IMR-90 (cell line): Measurements from ENCODE around the gene MCFD2. TPM values are rescaled to one million over a fixed set of nuclear protein-coding genes. Genes with fewer than 3 reads are reported as not detected.

Experiments used
- ATAC-seq: fragments of 200-7000 bp; cut with Tn5 transposase; 2 replicates; pipeline ENCODE4 v1.9.1; 2020; ENCODE audit warnings: low read depth, mild to moderate bottlenecking, moderate library complexity
- BruUV-seq: library from RNA; stranded (reverse); fragments of 400-500 nt; replicated peaks from 2 replicates; lab custom pipeline; 2021; lab: Mats Ljungman, UMichigan
- CTCF ChIA-PET: fragments of 300-600 bp; formaldehyde crosslinking; extraction: SDS; loops from one replicate; lab custom pipeline; 2021; ENCODE audit warnings: antibody characterized with exemption; lab: Yijun Ruan, JAX
- POLR2A ChIA-PET: fragments of 300-600 bp; sonication (Branson Sonifier 250); formaldehyde crosslinking; loops from one replicate; lab custom pipeline; 2022; ENCODE audit warnings: antibody characterized with exemption; ENCODE audit not compliant: unreplicated experiment; lab: Charles Lee
- DNase-seq: peaks from one replicate; pipeline ENCODE4 v3.0.0; 2013
- H2AFZ ChIP-seq: replicated peaks from 2 replicates; pipeline ENCODE3; 2013; ENCODE audit warnings: low read length, mild to moderate bottlenecking; ENCODE audit not compliant: poor library complexity
- H2AK5ac ChIP-seq: 2 replicates; pipeline ENCODE4 v1.6.1; 2013; ENCODE audit warnings: low read depth, low read length, inconsistent platforms
- H2AK9ac ChIP-seq: replicated peaks from 2 replicates; pipeline ENCODE3; 2013; ENCODE audit warnings: mild to moderate bottlenecking, low read depth, low read length, moderate library complexity; ENCODE audit not compliant: poor library complexity
- H2BK120ac ChIP-seq: 2 replicates; pipeline ENCODE4 v1.6.1; 2013; ENCODE audit warnings: low read depth, low read length, inconsistent platforms
- H2BK15ac ChIP-seq: 3 replicates; pipeline ENCODE4 v1.6.1; 2013; ENCODE audit warnings: low read depth, low read length, inconsistent platforms
- H2BK20ac ChIP-seq: 2 replicates; pipeline ENCODE4 v1.6.1; 2013; ENCODE audit warnings: low read depth, mild to moderate bottlenecking, inconsistent platforms, low read length, moderate library complexity
- H2BK5ac ChIP-seq: 2 replicates; pipeline ENCODE4 v1.6.1; 2013; ENCODE audit warnings: mild to moderate bottlenecking, low read depth, low read length, inconsistent platforms; ENCODE audit not compliant: poor library complexity, severe bottlenecking
- H3K14ac ChIP-seq: replicated peaks from 2 replicates; pipeline ENCODE4 v1.6.1; 2013; ENCODE audit warnings: low read depth, low read length, inconsistent platforms
- H3K18ac ChIP-seq: 2 replicates; pipeline ENCODE4 v1.6.1; 2013; ENCODE audit warnings: low read depth, low read length, control low read depth
- H3K23ac ChIP-seq: 2 replicates; pipeline ENCODE4 v1.6.1; 2013; ENCODE audit warnings: low read depth, low read length, inconsistent platforms
- H3K27ac ChIP-seq: 2 replicates; pipeline ENCODE4 v1.5.1; 2013; ENCODE audit warnings: mild to moderate bottlenecking, control low read depth, low read length; ENCODE audit not compliant: insufficient read depth
- H3K27me3 ChIP-seq: 2 replicates; pipeline ENCODE4 v1.6.1; 2013; ENCODE audit warnings: low read length; ENCODE audit not compliant: control insufficient read depth, insufficient read depth
- H3K36me3 ChIP-seq: 2 replicates; pipeline ENCODE4 v1.6.1; 2013; ENCODE audit warnings: low read length, mixed read lengths; ENCODE audit not compliant: control insufficient read depth, insufficient read depth
- H3K4ac ChIP-seq: 2 replicates; pipeline ENCODE4 v1.6.1; 2013; ENCODE audit warnings: low read depth, low read length, inconsistent platforms
- H3K4me1 ChIP-seq: 2 replicates; pipeline ENCODE4 v1.6.1; 2013; ENCODE audit warnings: low read length, mixed read lengths; ENCODE audit not compliant: control insufficient read depth, insufficient read depth
- H3K4me2 ChIP-seq: 2 replicates; pipeline ENCODE4 v1.6.1; 2013; ENCODE audit warnings: low read depth, mild to moderate bottlenecking, control low read depth, low read length, moderate library complexity
- H3K4me3 ChIP-seq: 2 replicates; pipeline ENCODE4 v1.5.1; 2013; ENCODE audit warnings: low read depth, mild to moderate bottlenecking, control low read depth, low read length, moderate library complexity; ENCODE audit not compliant: insufficient read depth
- H3K56ac ChIP-seq: 2 replicates; pipeline ENCODE4 v1.6.1; 2013; ENCODE audit warnings: low read length, inconsistent platforms; ENCODE audit not compliant: insufficient read depth; ENCODE audit errors: extremely low read depth
- H3K79me1 ChIP-seq, 2 experiments: 2 replicates each; pipeline ENCODE4 v1.6.1; 2013; ENCODE audit warnings: low read length in 2 of 2, inconsistent platforms in 1 of 2, low read depth in 1 of 2
- H3K9ac ChIP-seq: 2 replicates; pipeline ENCODE4 v1.6.1; 2013; ENCODE audit warnings: low read depth, low read length, control low read depth
- H3K9me1 ChIP-seq: 2 replicates; pipeline ENCODE4 v1.6.1; 2013; ENCODE audit warnings: low read length, inconsistent platforms; ENCODE audit not compliant: insufficient read depth
- H3K9me3 ChIP-seq: 2 replicates; pipeline ENCODE4 v1.6.1; 2013; ENCODE audit warnings: low read length; ENCODE audit not compliant: control insufficient read depth, insufficient read depth
- H4K20me1 ChIP-seq: 2 replicates; pipeline ENCODE4 v1.6.1; 2013; ENCODE audit warnings: low read length, inconsistent platforms; ENCODE audit not compliant: insufficient read depth
- H4K5ac ChIP-seq: 2 replicates; pipeline ENCODE4 v1.6.1; 2013; ENCODE audit warnings: mild to moderate bottlenecking, low read depth, low read length, control low read depth
- H4K8ac ChIP-seq, 2 experiments: 2 replicates each; pipeline ENCODE4 v1.6.1; 2013; ENCODE audit warnings: low read depth in 2 of 2, low read length in 2 of 2, control low read depth in 1 of 2, inconsistent platforms in 1 of 2
- H4K91ac ChIP-seq: 2 replicates; pipeline ENCODE4 v1.6.1; 2013; ENCODE audit warnings: low read depth, low read length, inconsistent platforms; ENCODE audit not compliant: insufficient read depth
- CEBPB ChIP-seq: IDR thresholded peaks from 2 replicates; pipeline ENCODE4 v1.6.1; 2012; ENCODE audit warnings: low read depth, low read length, improper control_type of control experiment
- MAZ ChIP-seq: IDR thresholded peaks from 2 replicates; pipeline ENCODE4 v1.6.1; 2012; ENCODE audit warnings: low read depth, mild to moderate bottlenecking, low read length, improper control_type of control experiment, moderate library complexity, borderline replicate concordance
- MXI1 ChIP-seq: IDR thresholded peaks from 2 replicates; pipeline ENCODE4 v1.6.1; 2012; ENCODE audit warnings: low read depth, mild to moderate bottlenecking, low read length, moderate library complexity, borderline replicate concordance
- NFE2L2 ChIP-seq: fragments of 150-350 bp; IDR thresholded peaks from 2 replicates; pipeline ENCODE4 v1.6.1; 2016; ENCODE audit warnings: low read depth, mild to moderate bottlenecking, low read length
- RAD21 ChIP-seq: IDR thresholded peaks from 2 replicates; pipeline ENCODE4 v1.6.1; 2012; ENCODE audit warnings: low read length, improper control_type of control experiment
- SMC3 ChIP-seq: fragments of 150-350 bp; IDR thresholded peaks from 2 replicates; pipeline ENCODE4 v1.6.1; 2016; ENCODE audit warnings: low read depth, mild to moderate bottlenecking, antibody characterized with exemption, low read length, moderate library complexity
- USF2 ChIP-seq: fragments of 150-350 bp; IDR thresholded peaks from 2 replicates; pipeline ENCODE4 v1.6.1; 2017; ENCODE audit warnings: mild to moderate bottlenecking, antibody characterized with exemption, low read length, low read depth
- WGBS, 2 experiments: methylation state at CpG; one replicate each; pipeline versions ENCODE4 v1.1.5 to v1.1.7; 2013; ENCODE audit warnings: missing lambda C conversion rate in 2 of 2; ENCODE audit not compliant: insufficient read length in 1 of 2; ENCODE audit errors: extremely low coverage in 2 of 2; 5-methylcytosine and 5-hydroxymethylcytosine counted together
- dilution Hi-C: fragments of 300-500 bp; cut with HindIII; formaldehyde crosslinking; loops from one replicate; pipeline ENCODE4 v1.14.3; 2018; ENCODE audit warnings: low sequenced_read_pairs; ENCODE audit not compliant: unreplicated experiment
- in situ Hi-C: fragments of 300-500 bp; cut with MboI; formaldehyde crosslinking; loops from 3 replicates; pipeline ENCODE4 v1.14.3; 2019; ENCODE audit warnings: low sequenced_read_pairs, inconsistent platforms, mixed read lengths
- intact Hi-C: fragments of 100-400 bp; cut with micrococcal nuclease; formaldehyde crosslinking; loops from 2 replicates; pipeline ENCODE4 v1.10.0; 2022
- polyA plus RNA-seq, 3 experiments: library from polyadenylated mRNA; depleted of rRNA; stranded (reverse); fragments of >200 nt; gene quantifications; 2 replicates each; pipeline ENCODE4 v1.2.3, GENCODE V29; 2012; ENCODE audit warnings: low replicate concordance in 1 of 3
- total RNA-seq: library from RNA; depleted of rRNA; stranded (reverse); fragments of >200 nt; gene quantifications from 2 replicates; pipeline ENCODE4 v1.2.3, GENCODE V29; 2012

The MCFD2 gene
- total and polyA plus RNA-seq, 2 of the 4 experiments (the other 2 are of a cell fraction) = 145 to 177 TPM

GRCh38 chr2:46859482-46859881 is 56.1 kb downstream of the MCFD2 start:
- Histone ChIP-seq H2BK120ac (peak overlapping the region; percentile 98), H2AK5ac (peak overlapping the region; percentile 87), H3K9me1 (peaks cover 31% of the 10 kb centered on the region), H3K27me3 (no peaks in the 10 kb centered on the region), H3K4me3 (no peak overlapping the region), H3K18ac (peak overlapping the region; percentile 94), H3K9ac (peak overlapping the region; percentile 78; the same call in 1 of the 2 replicates), H3K27ac (peak overlapping the region; percentile 99), H2BK20ac (peak overlapping the region; percentile 98), H3K4me2 (no peak overlapping the region), H3K23ac (peak overlapping the region; percentile 96; the same call in 1 of the 2 replicates), H4K91ac (peak overlapping the region; percentile 96), H2BK5ac (peak overlapping the region; percentile 100), H3K36me3 (no peaks in the 10 kb centered on the region), H3K9me3 (no peaks in the 10 kb centered on the region), H3K56ac (no peak overlapping the region; the same call in 1 of the 2 replicates), H3K79me1 (peaks cover 12 to 38% of the 10 kb centered on the region in 2 experiments; a peak in 3 of 4 replicates), H2BK15ac (peak overlapping the region; percentile 72; the same call in 2 of the 3 replicates), H3K14ac (peak overlapping the region; percentile 99), H4K20me1 (no peaks in the 10 kb centered on the region), H4K8ac (peak overlapping the region; percentile 62 to 92), H3K4me1 (peaks cover 53% of the 10 kb centered on the region), H2AFZ (no peak overlapping the region), H3K4ac (peak overlapping the region; percentile 98), H4K5ac (peak overlapping the region; percentile 92), H2AK9ac (peak overlapping the region; percentile 35)
- TF ChIP-seq RAD21 = no peak
- TF ChIP-seq MXI1 = no peak
- TF ChIP-seq NFE2L2 = no peak
- TF ChIP-seq MAZ = no peak
- TF ChIP-seq SMC3 = no peak
- TF ChIP-seq CEBPB = no peak
- TF ChIP-seq USF2 = no peak
- in situ Hi-C loops = no loop called here
- no CpG with 5 or more reads among the region's 9 CpGs for whole genome bisulfite sequencing, 2 experiments
- dilution Hi-C loops = no loop called here
- intact Hi-C loops = no loop called here
- ATAC-seq (no peak), DNase-seq (no peak)
- POLR2A ChIA-PET = no interaction called here
- BruUV-seq = no TSS peak
- CTCF ChIA-PET = no interaction called here
